Activated CD4-positive, alpha-beta memory T cell treated with anti-CD3 and anti-CD28 coated beads for 36 hours (primary cell): ENCODE results near the gene FARP1. TPM values are rescaled to one million over a fixed set of nuclear protein-coding genes. Genes with fewer than 3 reads are reported as not detected.

Experiments
- CTCF ChIA-PET: fragments of 350-600 bp; sonication (Branson Sonifier 250); formaldehyde crosslinking; loops from one replicate; lab custom pipeline; 2021; ENCODE audit warnings: antibody characterized with exemption, inconsistent platforms; lab: Charles Lee
- POLR2A ChIA-PET: fragments of 350-600 bp; sonication (Branson Sonifier 250); formaldehyde crosslinking; loops from one replicate; lab custom pipeline; 2021; ENCODE audit warnings: antibody characterized with exemption; lab: Charles Lee
- DNase-seq: peaks from one replicate; pipeline ENCODE4 v3.0.0-alpha.2; 2020
- H3K27ac Mint-ChIP-seq: one replicate; pipeline ENCODE4 v1.8.0; 2021; ENCODE audit warnings: mixed read lengths
- H3K27me3 Mint-ChIP-seq: one replicate; pipeline ENCODE4 v1.8.0; 2021; ENCODE audit warnings: mixed read lengths
- H3K36me3 Mint-ChIP-seq: one replicate; pipeline ENCODE4 v1.8.0; 2021; ENCODE audit warnings: mixed read lengths
- H3K4me1 Mint-ChIP-seq: one replicate; pipeline ENCODE4 v1.8.0; 2021; ENCODE audit warnings: low read depth, mixed read lengths
- H3K4me3 Mint-ChIP-seq: one replicate; pipeline ENCODE4 v1.8.0; 2021; ENCODE audit warnings: mild to moderate bottlenecking, mixed read lengths
- H3K9me3 Mint-ChIP-seq: one replicate; pipeline ENCODE4 v1.8.0; 2021; ENCODE audit warnings: mixed read lengths
- intact Hi-C: fragments of 100-400 bp; cut with micrococcal nuclease; formaldehyde crosslinking; loops from one replicate; pipeline ENCODE4 v1.15.1; 2023
- total RNA-seq, 2 experiments: library from RNA; stranded (reverse); gene quantifications; one replicate each; pipeline ENCODE4 v1.2.3, GENCODE V29; 2021

Gene FARP1
- total RNA-seq, 2 experiments from 2014 or later: 0.56 to 0.64 TPM

DNA sequence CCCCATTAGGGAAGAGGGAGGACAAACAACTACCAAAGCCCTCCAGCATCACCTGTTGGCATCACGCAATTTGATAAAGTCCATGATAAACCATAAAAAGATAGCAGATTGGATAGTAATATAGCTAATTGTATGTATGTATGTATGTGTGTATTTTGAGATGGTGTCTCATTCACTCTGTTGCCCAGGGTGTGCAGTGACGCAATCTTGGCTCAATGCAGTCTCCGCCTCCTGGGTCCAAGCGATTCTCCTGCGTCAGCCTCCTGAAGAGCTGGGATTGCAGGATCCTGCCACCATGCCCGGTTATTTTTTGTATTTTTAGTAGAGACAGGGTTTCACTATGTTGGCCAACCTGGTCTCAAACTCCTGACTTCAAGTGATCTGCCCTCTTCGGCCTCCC is 108.8 kb downstream of the FARP1 start:
- Mint-ChIP-seq H3K27me3 (no peaks in the 10 kb centered on the region), H3K9me3 (no peaks in the 10 kb centered on the region), H3K4me3 (no peak overlapping the region), H3K4me1 (no peaks in the 10 kb centered on the region), H3K27ac (no peak overlapping the region), H3K36me3 (no peaks in the 10 kb centered on the region)
- intact Hi-C loops: no loop called here
- ChIA-PET POLR2A (no interaction called here), CTCF (no interaction called here)
- no peak for DNase-seq

DNA sequence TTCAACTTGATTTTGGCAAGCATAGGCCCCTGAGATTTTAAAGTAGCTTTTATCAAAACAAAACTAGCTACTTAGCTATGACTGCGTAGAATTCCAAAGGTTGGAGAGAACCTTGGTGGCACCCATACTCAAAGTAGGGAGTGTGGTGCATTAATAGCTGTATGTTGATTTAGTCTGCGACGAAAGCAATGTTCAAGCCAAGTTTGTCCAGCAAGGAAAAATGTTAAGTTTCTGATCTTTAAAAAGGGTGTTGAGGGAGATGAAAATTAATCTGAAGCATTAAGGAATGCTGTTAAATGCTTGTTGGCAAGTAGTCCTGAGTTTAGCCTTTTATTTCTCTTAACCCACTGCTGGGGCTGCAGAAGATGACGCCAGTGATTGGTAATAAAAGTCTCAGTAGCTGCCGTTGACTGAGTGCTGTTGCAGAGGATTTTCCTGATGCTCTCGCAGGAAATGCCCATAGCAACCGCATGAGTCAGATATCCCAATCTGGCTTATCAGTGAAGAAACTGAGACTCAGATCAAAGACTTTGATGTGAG is 110.1 kb downstream of the FARP1 start:
- DNase-seq: no peak
- H3K9me3 Mint-ChIP-seq: no peaks in the 10 kb centered on the region
- ChIA-PET POLR2A (no interaction called here), CTCF (interaction anchor here (0.5 kb wide), 1 partner anchor 60 kb away, joined by 4 read pairs; no protein-coding TSS in a partner anchor)
- H3K4me3 Mint-ChIP-seq: no peak overlapping the region
- no peaks in the 10 kb centered on the region for H3K4me1 Mint-ChIP-seq
- no peaks in the 10 kb centered on the region for H3K27me3 Mint-ChIP-seq
- intact Hi-C loops: no loop called here
- no peaks in the 10 kb centered on the region for H3K36me3 Mint-ChIP-seq
- no peak overlapping the region for H3K27ac Mint-ChIP-seq

DNA sequence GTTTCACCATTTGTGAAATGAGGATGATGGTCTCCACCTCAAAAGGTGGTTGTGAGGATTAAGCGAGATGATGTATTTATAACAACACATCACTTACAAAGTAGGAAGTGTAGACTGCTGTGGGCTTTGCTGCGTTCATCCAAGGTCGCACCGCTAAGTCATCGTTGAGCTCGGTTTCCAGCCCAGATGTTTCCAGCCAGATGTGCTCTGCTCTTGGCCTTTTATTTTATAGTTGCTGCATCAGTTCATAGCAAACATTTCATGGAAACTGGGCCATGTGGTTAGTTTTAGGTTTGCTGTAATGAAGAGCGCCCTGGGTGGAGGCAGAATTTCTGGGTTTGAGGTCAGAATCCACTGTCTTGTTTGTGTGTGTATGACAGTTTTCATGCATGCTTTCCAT is 110.6 kb downstream of the FARP1 start:
- no peaks in the 10 kb centered on the region for H3K27me3 Mint-ChIP-seq
- H3K27ac Mint-ChIP-seq: no peak overlapping the region
- no peaks in the 10 kb centered on the region for H3K36me3 Mint-ChIP-seq
- ChIA-PET CTCF (interaction anchor here (0.5 kb wide), 1 partner anchor 59 kb away, joined by 4 read pairs; no protein-coding TSS in a partner anchor), POLR2A (no interaction called here)
- intact Hi-C loops: no loop called here
- no peaks in the 10 kb centered on the region for H3K4me1 Mint-ChIP-seq
- no peaks in the 10 kb centered on the region for H3K9me3 Mint-ChIP-seq
- H3K4me3 Mint-ChIP-seq: no peak overlapping the region
- no peak for DNase-seq

DNA sequence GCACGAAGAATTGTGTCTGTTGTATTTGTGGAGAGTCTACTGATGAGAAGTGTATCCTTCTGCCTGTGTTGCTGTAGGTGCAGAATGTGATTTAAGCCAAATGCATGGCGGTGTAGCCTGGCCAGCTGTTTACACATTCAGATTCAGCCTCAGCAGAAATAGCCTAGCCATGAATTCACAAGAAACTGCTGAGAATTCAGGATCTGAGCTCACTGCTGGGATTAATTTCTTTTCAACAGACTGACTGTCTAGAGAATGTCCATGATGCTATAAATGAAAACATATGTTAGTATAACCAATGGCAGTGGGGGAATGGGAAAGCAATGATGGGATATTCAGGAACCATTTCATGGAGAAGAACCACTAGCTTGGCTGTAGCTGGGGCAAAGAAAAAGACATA is 111.6 kb downstream of the FARP1 start:
- CTCF ChIA-PET: no interaction called here
- H3K4me1 Mint-ChIP-seq: no peaks in the 10 kb centered on the region
- no peaks in the 10 kb centered on the region for H3K9me3 Mint-ChIP-seq
- no peaks in the 10 kb centered on the region for H3K27me3 Mint-ChIP-seq
- POLR2A ChIA-PET: interaction anchor here (0.5 kb wide), 1 partner anchor 49 kb away, joined by 4 read pairs; no protein-coding TSS in a partner anchor
- no peak overlapping the region for H3K4me3 Mint-ChIP-seq
- DNase-seq: no peak
- H3K27ac Mint-ChIP-seq: no peak overlapping the region
- no peaks in the 10 kb centered on the region for H3K36me3 Mint-ChIP-seq
- intact Hi-C loops: no loop called here

DNA sequence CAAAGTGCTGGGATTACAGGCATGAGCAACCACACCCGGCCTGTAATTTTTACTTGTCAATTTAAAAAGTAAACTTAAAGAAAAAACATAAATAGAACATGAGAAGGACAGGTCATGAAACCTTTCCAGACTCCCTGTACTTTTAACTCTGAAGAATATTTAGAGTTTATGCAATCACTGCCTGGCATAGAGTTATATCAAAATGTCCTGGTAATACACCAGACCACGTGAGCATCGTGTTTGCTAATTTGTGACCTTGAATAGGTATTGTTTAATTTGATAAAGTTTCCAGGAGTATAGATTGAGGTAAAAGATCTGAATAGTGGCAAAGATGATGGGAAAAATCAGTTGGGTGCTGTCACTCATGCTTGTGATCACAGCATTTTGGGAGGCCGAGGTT is 115.3 kb downstream of the FARP1 start:
- Mint-ChIP-seq H3K36me3 (no peaks in the 10 kb centered on the region), H3K27ac (no peak overlapping the region), H3K4me3 (no peak overlapping the region), H3K27me3 (peaks cover 1% of the 10 kb centered on the region), H3K4me1 (no peaks in the 10 kb centered on the region), H3K9me3 (no peaks in the 10 kb centered on the region)
- CTCF ChIA-PET: no interaction called here
- intact Hi-C loops: no loop called here
- POLR2A ChIA-PET: no interaction called here
- no peak for DNase-seq

DNA sequence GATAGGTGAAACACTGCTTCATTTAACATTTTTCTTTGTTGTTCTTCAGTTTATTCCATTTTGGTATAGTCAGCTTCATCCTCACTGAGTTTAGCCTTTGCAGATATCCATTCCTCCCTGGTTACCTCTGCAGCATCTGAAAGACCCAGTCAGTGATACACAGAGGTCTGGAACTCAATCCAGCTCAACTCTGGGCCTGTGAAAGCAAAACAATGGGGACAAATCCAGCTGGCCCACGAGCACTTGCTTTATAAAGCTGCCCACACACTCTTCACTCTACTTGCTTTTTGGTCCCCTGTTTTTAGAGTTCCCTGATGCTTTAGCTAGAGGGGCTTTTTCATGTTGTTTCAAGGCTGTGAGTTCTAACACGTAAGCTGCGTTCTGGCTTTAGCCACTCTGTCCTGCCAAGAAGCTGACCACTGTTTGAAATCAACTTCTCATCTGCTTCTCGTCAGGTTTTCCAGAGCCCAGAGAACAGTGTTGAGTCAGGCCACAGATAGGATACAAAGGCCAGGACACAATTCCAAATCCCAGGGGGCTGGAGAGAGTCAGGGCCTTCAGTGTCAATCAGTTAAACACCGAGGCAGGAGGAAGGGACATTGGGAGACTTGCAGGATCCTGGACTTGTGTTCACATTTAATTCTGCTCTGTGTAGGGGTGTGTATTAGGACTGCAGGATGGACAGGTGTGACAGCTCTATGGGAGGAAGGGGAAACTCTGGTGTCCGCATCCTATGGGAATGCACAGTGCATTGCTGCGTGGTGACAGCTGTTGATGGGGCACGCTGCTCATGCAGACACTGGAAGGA is 117.7 kb downstream of the FARP1 start:
- Mint-ChIP-seq H3K4me1 (no peaks in the 10 kb centered on the region), H3K27ac (no peak overlapping the region), H3K9me3 (no peaks in the 10 kb centered on the region), H3K36me3 (no peaks in the 10 kb centered on the region), H3K4me3 (no peak overlapping the region), H3K27me3 (peaks cover 1% of the 10 kb centered on the region)
- CTCF ChIA-PET: no interaction called here
- no peak for DNase-seq
- intact Hi-C loops: no loop called here
- POLR2A ChIA-PET: no interaction called here

DNA sequence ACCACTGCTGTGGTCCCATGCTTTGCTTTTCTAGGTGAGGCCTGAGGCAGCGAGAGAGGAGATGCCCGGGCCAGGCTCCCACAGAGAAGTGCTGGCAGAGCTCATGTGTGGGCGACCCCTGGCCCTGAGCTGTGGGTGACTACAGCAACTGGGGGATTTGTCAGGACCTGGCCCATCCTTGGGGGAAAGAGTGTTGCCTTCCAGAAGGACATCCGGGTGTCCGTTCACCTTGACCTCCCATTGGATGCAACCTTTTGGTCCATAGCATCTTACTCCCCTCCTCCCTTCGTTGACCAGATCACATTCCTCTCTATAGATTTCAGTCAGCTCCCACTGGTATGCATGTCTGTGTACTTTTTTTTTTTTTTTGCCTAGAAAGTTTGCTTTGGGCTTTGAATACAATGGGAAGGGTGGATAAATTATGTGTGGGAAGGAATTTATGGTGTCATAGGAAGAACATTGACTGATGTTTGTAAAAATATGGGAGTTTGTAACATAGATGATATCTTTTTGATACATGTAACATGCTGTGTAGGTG is 118.3 kb downstream of the FARP1 start:
- POLR2A ChIA-PET: no interaction called here
- peaks cover 1% of the 10 kb centered on the region for H3K27me3 Mint-ChIP-seq
- H3K4me1 Mint-ChIP-seq: no peaks in the 10 kb centered on the region
- H3K4me3 Mint-ChIP-seq: no peak overlapping the region
- no peak overlapping the region for H3K27ac Mint-ChIP-seq
- intact Hi-C loops: no loop called here
- H3K36me3 Mint-ChIP-seq: no peaks in the 10 kb centered on the region
- CTCF ChIA-PET: interaction anchor here (0.6 kb wide), 1 partner anchor 113 kb away, joined by 4 read pairs; no protein-coding TSS in a partner anchor
- no peak for DNase-seq
- no peaks in the 10 kb centered on the region for H3K9me3 Mint-ChIP-seq

DNA sequence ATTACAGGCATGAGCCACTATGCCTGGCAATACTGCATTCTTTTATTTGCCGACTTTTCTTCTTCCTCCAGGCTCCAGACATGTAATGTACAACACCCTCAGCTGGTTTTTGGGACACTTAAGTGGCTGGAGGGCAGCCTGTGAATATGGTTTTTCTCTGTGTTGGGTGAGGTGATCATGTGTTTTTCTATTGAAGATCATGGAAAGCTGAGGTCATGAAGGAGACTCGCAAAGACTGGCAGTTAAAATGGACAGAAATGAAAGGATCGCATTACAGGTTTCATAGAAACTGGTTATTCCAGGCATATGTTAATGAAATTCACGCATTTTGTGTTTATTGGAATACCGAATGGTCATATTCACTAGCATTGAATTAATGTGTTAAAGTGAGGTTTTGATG is 119.4 kb downstream of the FARP1 start:
- H3K27me3 Mint-ChIP-seq: peaks cover 1% of the 10 kb centered on the region
- intact Hi-C loops: no loop called here
- no peaks in the 10 kb centered on the region for H3K9me3 Mint-ChIP-seq
- H3K27ac Mint-ChIP-seq: no peak overlapping the region
- no peak for DNase-seq
- no peak overlapping the region for H3K4me3 Mint-ChIP-seq
- POLR2A ChIA-PET: no interaction called here
- no peaks in the 10 kb centered on the region for H3K4me1 Mint-ChIP-seq
- H3K36me3 Mint-ChIP-seq: no peaks in the 10 kb centered on the region
- CTCF ChIA-PET: interaction anchor here (0.6 kb wide), 1 partner anchor 114 kb away, joined by 4 read pairs; no protein-coding TSS in a partner anchor

DNA sequence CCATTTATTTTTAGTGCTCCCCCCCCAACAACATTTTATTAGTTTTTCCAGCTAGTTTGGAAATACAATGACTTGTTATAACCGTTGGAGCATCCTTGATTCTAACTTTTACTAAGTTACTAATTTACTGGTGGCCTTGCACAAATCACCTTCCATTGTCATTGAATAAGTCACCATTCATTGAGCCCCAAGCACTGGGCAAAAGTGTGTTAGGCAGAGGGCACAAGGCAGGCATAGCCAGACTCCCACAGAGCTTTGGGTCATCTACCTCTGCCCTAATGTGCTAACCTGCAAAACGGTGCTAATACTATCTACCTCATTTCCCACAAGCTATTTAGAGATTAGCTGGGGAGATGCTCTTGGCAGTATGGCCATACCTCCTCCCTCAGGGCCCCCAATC is 120.9 kb downstream of the FARP1 start:
- H3K9me3 Mint-ChIP-seq: no peaks in the 10 kb centered on the region
- no peaks in the 10 kb centered on the region for H3K36me3 Mint-ChIP-seq
- intact Hi-C loops: no loop called here
- CTCF ChIA-PET: interaction anchor here (0.8 kb wide), 1 partner anchor 182 kb away, joined by 3 read pairs; no protein-coding TSS in a partner anchor
- H3K27me3 Mint-ChIP-seq: peaks cover 1% of the 10 kb centered on the region
- POLR2A ChIA-PET: no interaction called here
- no peak overlapping the region for H3K27ac Mint-ChIP-seq
- H3K4me1 Mint-ChIP-seq: no peaks in the 10 kb centered on the region
- no peak for DNase-seq
- no peak overlapping the region for H3K4me3 Mint-ChIP-seq

DNA sequence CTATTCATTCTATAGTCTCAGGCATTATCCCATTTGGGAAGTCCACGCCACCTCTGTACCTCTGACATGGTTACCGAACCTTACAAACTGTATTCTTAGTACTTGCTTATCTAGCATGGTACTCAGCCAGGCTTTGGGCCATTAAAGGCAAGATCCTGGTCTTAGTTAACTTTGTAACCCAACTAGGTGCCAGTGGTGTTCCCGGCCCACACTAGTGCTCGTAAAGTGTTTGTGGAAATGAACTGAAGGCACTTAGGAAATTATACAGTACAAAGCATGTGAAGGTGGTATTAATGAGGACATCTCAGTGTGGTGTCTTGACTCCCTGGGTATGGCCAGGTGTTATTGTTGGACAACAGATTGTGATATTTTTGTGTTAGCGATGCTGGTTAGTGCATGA is 122.0 kb downstream of the FARP1 start:
- Mint-ChIP-seq H3K4me1 (no peaks in the 10 kb centered on the region), H3K36me3 (no peaks in the 10 kb centered on the region), H3K27ac (no peak overlapping the region), H3K4me3 (no peak overlapping the region), H3K27me3 (peaks cover 1% of the 10 kb centered on the region), H3K9me3 (no peaks in the 10 kb centered on the region)
- DNase-seq: no peak
- intact Hi-C loops: no loop called here
- POLR2A ChIA-PET: no interaction called here
- CTCF ChIA-PET: no interaction called here

DNA sequence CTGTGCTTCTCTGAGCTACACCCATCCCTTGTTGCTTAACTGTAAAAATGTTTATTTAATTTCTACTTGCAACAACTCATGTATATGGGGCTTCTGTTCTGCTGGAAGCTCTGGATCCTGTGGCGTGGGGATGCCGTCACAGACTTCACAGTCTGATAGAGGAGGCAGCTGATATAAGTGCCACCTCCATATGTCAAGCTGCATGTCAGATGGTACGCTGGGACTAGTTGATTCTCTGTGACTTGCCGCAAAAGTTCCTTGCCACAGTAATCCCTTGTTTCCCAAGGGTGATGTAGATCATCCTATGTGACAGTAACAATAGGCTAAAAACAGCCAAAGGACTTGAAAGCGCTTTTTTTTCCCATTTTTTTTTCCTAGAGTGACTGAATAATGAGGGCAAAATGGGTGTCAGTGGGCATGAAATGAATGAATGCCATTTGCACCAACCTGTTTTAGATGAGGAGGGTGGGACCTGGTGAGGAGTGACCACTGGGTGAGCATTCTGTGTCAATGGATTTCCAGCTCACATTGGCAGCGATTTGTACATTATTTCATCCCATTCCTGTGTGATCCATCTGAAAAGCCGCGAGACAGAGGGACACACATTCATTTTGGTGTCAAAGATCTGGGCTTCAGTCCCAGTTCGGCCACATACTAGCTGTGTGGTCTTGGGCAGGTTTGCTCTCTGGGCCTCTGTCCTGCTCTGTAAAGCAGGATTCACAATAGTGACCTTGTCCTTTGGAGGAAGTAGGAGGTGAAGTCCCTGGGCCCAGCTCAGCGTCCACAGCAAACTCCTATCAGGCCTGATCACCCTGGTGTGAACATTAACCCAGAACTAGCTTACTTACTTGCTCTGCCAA is 123.0 kb downstream of the FARP1 start:
- ChIA-PET POLR2A (no interaction called here), CTCF (no interaction called here)
- Mint-ChIP-seq H3K4me3 (no peak overlapping the region), H3K4me1 (no peaks in the 10 kb centered on the region), H3K36me3 (no peaks in the 10 kb centered on the region), H3K9me3 (no peaks in the 10 kb centered on the region), H3K27ac (no peak overlapping the region), H3K27me3 (peaks cover 1% of the 10 kb centered on the region)
- DNase-seq: no peak
- intact Hi-C loops: no loop called here
